ENCODE results near the gene PHF13. TPM values are rescaled to one million over a fixed set of nuclear protein-coding genes. Genes with fewer than 3 reads are reported as not detected.

PHF13 gene
- total and polyA plus RNA-seq, 4 donors, result 1.4 to 8.7 (median 3.8) TPM

GRCh38 chr1:6658359-6659060 lies 45.0 kb downstream of the PHF13 start:
- H3K27ac ChIP-seq (ENCODE audit: low read depth in 1 of 2, low read length in 2 of 2), result no peak overlapping the region
- H3K36me3 ChIP-seq (ENCODE audit: control insufficient read depth in 4 of 4, insufficient read depth in 3 of 4, low read depth in 1 of 4, low read length in 3 of 4), result peaks cover 3 to 22% (median 6%) of the 10 kb centered on the region in 4 donors
- no peak overlapping the region for H3K9ac ChIP-seq (ENCODE audit: low read depth in 1 of 2, low read length in 2 of 2)
- no peak overlapping the region for H3K4me3 ChIP-seq (ENCODE audit: low read depth in 1 of 3, low read length in 3 of 3)
- no peaks in the 10 kb centered on the region for H3K27me3 ChIP-seq (ENCODE audit: control insufficient read depth in 4 of 4, insufficient read depth in 4 of 4, low read length in 3 of 4)
- TF ChIP-seq, protein P1, sequence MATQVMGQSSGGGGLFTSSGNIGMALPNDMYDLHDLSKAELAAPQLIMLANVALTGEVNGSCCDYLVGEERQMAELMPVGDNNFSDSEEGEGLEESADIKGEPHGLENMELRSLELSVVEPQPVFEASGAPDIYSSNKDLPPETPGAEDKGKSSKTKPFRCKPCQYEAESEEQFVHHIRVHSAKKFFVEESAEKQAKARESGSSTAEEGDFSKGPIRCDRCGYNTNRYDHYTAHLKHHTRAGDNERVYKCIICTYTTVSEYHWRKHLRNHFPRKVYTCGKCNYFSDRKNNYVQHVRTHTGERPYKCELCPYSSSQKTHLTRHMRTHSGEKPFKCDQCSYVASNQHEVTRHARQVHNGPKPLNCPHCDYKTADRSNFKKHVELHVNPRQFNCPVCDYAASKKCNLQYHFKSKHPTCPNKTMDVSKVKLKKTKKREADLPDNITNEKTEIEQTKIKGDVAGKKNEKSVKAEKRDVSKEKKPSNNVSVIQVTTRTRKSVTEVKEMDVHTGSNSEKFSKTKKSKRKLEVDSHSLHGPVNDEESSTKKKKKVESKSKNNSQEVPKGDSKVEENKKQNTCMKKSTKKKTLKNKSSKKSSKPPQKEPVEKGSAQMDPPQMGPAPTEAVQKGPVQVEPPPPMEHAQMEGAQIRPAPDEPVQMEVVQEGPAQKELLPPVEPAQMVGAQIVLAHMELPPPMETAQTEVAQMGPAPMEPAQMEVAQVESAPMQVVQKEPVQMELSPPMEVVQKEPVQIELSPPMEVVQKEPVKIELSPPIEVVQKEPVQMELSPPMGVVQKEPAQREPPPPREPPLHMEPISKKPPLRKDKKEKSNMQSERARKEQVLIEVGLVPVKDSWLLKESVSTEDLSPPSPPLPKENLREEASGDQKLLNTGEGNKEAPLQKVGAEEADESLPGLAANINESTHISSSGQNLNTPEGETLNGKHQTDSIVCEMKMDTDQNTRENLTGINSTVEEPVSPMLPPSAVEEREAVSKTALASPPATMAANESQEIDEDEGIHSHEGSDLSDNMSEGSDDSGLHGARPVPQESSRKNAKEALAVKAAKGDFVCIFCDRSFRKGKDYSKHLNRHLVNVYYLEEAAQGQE (IDR thresholded peaks at IDR 0.05), result no peak
- no peak for TF ChIP-seq MAX (IDR thresholded peaks at IDR 0.05)
- no peak for TF ChIP-seq TAF1 (conservative IDR thresholded peaks at IDR 0.05)
- TF ChIP-seq RAD21 (IDR thresholded peaks at IDR 0.05), result no peak
- TF ChIP-seq, protein P2, sequence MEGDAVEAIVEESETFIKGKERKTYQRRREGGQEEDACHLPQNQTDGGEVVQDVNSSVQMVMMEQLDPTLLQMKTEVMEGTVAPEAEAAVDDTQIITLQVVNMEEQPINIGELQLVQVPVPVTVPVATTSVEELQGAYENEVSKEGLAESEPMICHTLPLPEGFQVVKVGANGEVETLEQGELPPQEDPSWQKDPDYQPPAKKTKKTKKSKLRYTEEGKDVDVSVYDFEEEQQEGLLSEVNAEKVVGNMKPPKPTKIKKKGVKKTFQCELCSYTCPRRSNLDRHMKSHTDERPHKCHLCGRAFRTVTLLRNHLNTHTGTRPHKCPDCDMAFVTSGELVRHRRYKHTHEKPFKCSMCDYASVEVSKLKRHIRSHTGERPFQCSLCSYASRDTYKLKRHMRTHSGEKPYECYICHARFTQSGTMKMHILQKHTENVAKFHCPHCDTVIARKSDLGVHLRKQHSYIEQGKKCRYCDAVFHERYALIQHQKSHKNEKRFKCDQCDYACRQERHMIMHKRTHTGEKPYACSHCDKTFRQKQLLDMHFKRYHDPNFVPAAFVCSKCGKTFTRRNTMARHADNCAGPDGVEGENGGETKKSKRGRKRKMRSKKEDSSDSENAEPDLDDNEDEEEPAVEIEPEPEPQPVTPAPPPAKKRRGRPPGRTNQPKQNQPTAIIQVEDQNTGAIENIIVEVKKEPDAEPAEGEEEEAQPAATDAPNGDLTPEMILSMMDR (IDR thresholded peaks at IDR 0.05; ENCODE audit: low read depth, low read length, missing input control), result no peak
- no peak for TF ChIP-seq FOXA1 (IDR thresholded peaks at IDR 0.05)
- TF ChIP-seq NR2F2 (IDR thresholded peaks at IDR 0.05), result no peak
- no peak for TF ChIP-seq YY1 (IDR thresholded peaks at IDR 0.05)
- no peak for TF ChIP-seq ATF3 (IDR thresholded peaks at IDR 0.05)
- TF ChIP-seq ZBTB33 (IDR thresholded peaks at IDR 0.05), result no peak
- TF ChIP-seq FOXA2 (IDR thresholded peaks at IDR 0.05), result no peak
- no peak for TF ChIP-seq EGR1 (IDR thresholded peaks at IDR 0.05; ENCODE audit: low read depth in 2 of 2)
- no peak for TF ChIP-seq JUND (IDR thresholded peaks at IDR 0.05)
- no peak for TF ChIP-seq RXRA (IDR thresholded peaks at IDR 0.05)
- TF ChIP-seq GABPA (IDR thresholded peaks at IDR 0.05 in 1 of 2, conservative IDR thresholded peaks at IDR 0.05 in 1 of 2), result no peak
- DNase-seq (ENCODE audit: low spot score), result no peak
- WGBS, result 91% methylated on average over 5 of the region's 5 CpGs
- no peaks in the 10 kb centered on the region for H3K9me3 ChIP-seq (ENCODE audit: control insufficient read depth in 4 of 4, low read length in 3 of 4)
- no peaks in the 10 kb centered on the region for H3K4me1 ChIP-seq (ENCODE audit: control insufficient read depth in 4 of 4, insufficient read depth in 4 of 4, low read length in 3 of 4)

Measured in liver (tissue), 9 donors.